HG02759 (cell line): ENCODE data around the gene ZNF35.
A peak's percentile ranks its signal among the peaks of the same experiment; 100 is the strongest.
"Not testable (repeated sequence)": the region's sequence is repeated elsewhere in the genome, so short reads cannot be mapped to it uniquely, and the experiment has no call there.

ENCODE experiments used
- ATAC-seq: cut with Tn5 transposase; IDR thresholded peaks from one replicate; pipeline ENCODE4 v1.9.1; 2021; ENCODE audit warnings: mild to moderate bottlenecking, moderate library complexity; ENCODE audit not compliant: unreplicated experiment

Gene ZNF35

GRCh38 chr3:44648564-44649229, at the start of gene ZNF35:
Gene ZNF35 (plus strand): TSS chr3:44648732. CDS start chr3:44651068, 2,336 bp downstream.
- ATAC-seq: peak; percentile 93

GRCh38 chr3:44601749-44602148, 46.8 kb upstream of the ZNF35 start:
- ATAC-seq: no peak

DNA sequence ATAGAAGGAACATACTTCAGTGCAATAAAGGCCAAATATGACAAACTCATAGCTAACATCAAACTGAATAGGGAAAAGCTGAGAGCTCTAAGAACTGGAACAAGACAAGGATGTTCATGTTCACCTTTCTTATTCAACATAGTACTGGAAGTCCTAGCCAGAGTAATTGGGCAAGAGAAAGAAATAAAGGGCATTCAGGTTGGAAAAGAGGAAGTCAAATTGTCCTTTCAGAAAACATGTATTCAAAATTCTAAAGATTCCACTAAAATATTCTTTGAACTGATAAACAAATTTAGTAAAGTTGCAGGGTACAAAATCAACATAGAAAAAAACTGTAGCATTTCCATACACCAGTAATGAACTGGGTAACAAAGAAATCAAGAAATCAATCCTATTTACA, 35.9 kb upstream of the ZNF35 start:
- ATAC-seq: no peak

GRCh38 chr3:44624749-44625480, 23.6 kb upstream of the ZNF35 start, which contains the start of gene ZNF197:
Gene ZNF197 (plus strand): TSS chr3:44625036. CDS start chr3:44629155, 4,119 bp downstream.
- peak; percentile 94 for ATAC-seq

- no peak for ATAC-seq
These were observed 19.8 kb upstream of the ZNF35 start for GRCh38 chr3:44628716-44629115.

DNA sequence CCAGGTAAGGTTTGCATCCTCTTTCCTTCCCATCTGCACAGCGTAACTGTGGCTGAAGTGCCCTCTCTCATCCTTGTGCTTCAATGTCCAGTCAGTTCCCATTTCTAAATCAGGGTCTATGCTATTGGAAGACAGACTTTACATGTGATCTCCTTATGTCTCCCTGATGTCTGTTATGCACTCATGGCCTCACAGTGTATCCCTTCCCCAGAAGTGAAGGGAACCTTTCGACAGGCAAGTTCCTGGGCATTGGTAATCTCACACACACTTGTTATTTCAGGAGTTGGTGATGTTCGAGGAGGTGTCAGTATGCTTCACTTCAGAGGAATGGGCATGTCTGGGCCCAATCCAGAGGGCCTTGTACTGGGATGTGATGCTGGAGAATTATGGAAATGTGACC, 16.3 kb upstream of the ZNF35 start:
- no peak for ATAC-seq

DNA sequence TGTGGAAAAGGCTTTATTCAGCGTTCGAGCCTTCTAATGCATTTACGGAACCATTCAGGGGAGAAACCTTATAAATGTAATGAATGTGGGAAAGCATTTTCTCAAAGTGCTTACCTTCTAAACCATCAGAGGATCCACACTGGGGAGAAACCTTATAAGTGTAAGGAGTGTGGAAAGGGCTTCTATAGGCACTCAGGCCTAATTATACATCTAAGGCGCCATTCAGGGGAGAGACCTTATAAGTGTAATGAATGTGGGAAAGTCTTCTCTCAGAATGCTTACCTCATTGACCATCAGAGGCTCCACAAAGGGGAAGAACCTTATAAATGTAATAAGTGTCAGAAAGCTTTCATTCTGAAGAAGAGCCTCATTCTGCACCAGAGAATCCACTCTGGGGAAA, 6.2 kb upstream of the ZNF35 start:
- no peak for ATAC-seq

DNA sequence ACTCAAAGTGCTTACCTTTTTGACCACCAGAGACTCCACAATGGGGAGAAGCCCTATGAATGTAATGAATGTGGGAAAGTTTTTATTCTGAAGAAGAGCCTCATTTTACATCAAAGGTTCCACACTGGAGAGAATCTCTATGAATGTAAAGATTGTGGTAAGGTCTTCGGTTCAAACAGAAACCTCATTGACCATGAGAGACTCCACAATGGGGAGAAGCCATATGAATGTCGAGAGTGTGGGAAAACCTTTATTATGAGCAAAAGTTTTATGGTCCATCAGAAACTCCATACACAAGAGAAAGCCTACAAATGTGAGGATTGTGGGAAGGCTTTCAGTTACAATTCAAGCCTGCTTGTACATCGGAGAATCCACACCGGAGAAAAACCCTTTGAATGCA, 5.5 kb upstream of the ZNF35 start:
- no peak for ATAC-seq

DNA sequence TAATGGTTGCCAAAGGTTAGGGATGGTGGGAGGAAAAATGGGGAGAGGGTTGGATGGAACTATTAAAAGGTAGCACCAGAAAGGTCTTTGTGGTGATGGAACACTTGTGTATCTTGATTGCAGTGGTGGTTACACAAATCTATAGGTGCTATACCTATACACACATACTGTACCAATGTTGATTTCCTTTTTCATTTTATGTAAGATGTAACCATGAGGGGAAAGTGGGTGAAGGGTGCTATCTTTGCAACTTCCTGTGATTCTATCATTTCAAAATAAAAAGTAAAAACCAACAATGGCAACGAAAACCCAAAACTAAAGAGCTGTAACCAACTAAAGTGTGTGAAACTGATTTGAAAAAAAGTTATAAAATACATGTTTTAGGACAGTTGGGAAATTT, 761 bp upstream of the ZNF35 start:
- ATAC-seq: no peak

GRCh38 chr3:44649709-44650108, 1.2 kb downstream of the ZNF35 start:
- no peak for ATAC-seq

GRCh38 chr3:44654039-44654438, 5.5 kb downstream of the ZNF35 start:
- ATAC-seq: no peak

DNA sequence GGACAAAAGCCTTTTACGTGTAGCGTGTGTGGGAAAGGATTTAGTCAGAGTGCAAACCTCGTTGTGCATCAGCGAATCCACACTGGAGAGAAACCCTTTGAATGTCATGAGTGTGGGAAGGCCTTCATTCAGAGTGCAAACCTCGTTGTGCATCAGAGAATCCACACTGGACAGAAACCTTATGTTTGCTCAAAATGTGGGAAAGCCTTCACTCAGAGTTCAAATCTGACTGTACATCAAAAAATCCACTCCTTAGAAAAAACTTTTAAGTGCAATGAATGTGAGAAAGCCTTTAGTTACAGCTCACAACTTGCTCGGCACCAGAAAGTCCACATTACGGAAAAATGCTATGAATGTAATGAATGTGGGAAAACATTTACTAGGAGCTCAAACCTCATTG, 10.5 kb downstream of the ZNF35 start:
- ATAC-seq: no peak

GRCh38 chr3:44659434-44659833, 10.9 kb downstream of the ZNF35 start:
- no peak for ATAC-seq

DNA sequence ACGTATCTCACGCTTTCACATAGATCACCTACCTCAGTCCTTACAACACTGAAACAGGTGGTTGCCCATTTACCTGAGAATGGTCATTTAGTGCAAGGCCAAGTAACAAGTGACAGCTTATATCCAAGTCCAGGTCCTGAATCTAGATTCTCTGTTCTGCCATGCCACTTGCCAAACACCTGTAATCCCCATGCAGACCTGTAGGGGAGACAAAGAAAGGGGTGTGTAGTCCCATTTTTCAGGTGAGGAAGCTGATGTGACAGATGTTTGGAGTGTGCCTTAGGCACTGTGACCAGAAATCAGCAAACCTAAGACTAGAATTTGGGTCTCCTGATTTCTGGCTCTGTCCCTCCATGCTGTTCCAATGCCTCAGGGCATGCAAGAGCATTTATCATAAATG, 12.7 kb downstream of the ZNF35 start:
- ATAC-seq: no peak

GRCh38 chr3:44665173-44665572, 16.6 kb downstream of the ZNF35 start:
- ATAC-seq: no peak

- ATAC-seq: no peak
These were observed 17.8 kb downstream of the ZNF35 start for GRCh38 chr3:44666346-44666745.

DNA sequence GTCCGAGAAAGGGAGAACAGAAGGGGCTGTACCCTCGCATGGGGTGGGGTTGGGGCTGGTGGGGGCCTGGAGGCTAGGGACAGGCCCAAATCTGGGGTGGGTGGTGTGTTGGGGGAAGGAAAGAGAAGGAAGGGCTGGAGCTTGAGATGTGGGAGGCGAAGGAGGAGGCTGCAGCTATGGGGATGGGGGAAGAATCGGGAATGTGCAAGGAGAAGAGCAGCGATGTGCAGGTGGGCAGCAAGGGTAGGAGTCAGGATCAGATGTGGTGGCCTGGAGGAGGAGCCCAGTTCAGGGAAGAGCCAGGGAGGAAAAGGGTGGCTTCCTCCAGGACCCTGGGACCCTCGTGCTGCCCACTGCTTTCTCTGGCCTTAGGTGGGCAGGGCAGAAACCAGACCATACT, 21.2 kb downstream of the ZNF35 start:
- no peak for ATAC-seq

GRCh38 chr3:44673466-44673865, 24.9 kb downstream of the ZNF35 start:
- ATAC-seq: not testable (repeated sequence)

GRCh38 chr3:44674211-44674610, 25.7 kb downstream of the ZNF35 start:
- ATAC-seq: no peak

DNA sequence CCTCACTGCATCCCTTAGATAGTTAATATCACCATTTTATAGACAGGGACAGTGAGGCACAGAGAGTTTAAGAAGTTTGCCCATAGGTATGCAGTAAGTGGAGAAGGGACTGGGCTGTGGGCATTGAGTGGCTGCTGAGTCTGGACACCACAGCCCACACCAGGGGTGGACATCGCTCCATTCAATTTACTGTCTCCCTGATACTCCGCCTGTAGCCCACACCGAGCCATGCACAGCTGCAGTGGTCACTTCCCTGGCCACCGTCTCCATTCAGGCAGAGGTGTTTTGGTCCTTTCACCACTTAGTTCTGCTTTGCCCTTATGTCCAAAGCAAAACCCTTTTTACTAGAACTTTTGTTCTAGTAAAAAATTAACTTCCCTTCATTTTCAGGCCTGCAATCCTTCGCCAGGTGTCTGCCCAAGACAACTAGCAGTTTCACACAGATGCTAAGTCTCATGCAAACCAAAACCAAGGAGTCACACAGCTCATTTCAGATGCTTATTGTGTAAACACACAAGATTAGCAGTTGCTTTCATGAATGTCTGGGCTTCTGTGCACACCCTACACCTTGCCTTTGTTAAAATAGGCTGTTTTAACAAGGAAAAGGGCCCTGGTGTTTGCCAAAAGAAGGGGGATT, 30.1 kb downstream of the ZNF35 start:
- ATAC-seq: no peak

- no peak for ATAC-seq
These were observed 32.5 kb downstream of the ZNF35 start for GRCh38 chr3:44680921-44681455.
